Osteoblast (primary cell): ENCODE measurements around the gene RAB25. TPM values are rescaled to one million over a fixed set of nuclear protein-coding genes. Genes with fewer than 3 reads are reported as not detected.

Experiments
- DNase-seq: peaks from one replicate; pipeline ENCODE4 v3.0.0; 2011; ENCODE audit warnings: low spot score, mixed read lengths; ENCODE audit not compliant: insufficient read length; ENCODE audit errors: missing footprints
- H2AFZ ChIP-seq: 2 replicates; pipeline ENCODE4 v1.6.0; 2011; ENCODE audit warnings: mild to moderate bottlenecking, low read length
- H3K27ac ChIP-seq: 2 replicates; pipeline ENCODE4 v1.5.1; 2011; ENCODE audit warnings: mild to moderate bottlenecking, low read depth, low read length, moderate library complexity
- H3K27me3 ChIP-seq: 2 replicates; pipeline ENCODE4 v1.6.0; 2012; ENCODE audit warnings: mild to moderate bottlenecking, control low read depth, inconsistent platforms, low read length, moderate library complexity; ENCODE audit not compliant: insufficient read depth
- H3K36me3 ChIP-seq: 2 replicates; pipeline ENCODE4 v1.5.1; 2011; ENCODE audit warnings: mild to moderate bottlenecking, low read length, control low read depth, moderate library complexity; ENCODE audit not compliant: insufficient read depth
- H3K4me1 ChIP-seq: 2 replicates; pipeline ENCODE4 v1.5.1; 2011; ENCODE audit warnings: mild to moderate bottlenecking, low read length, control low read depth, moderate library complexity; ENCODE audit not compliant: insufficient read depth
- H3K4me2 ChIP-seq: 2 replicates; pipeline ENCODE4 v1.6.0; 2011; ENCODE audit warnings: mild to moderate bottlenecking, low read length; ENCODE audit not compliant: insufficient read depth
- H3K4me3 ChIP-seq: fragments of 200-600 bp; sonication (generic); 3 replicates; pipeline ENCODE4 v1.5.1; 2012; ENCODE audit warnings: mild to moderate bottlenecking, low read length, inconsistent platforms; ENCODE audit not compliant: insufficient read depth
- H3K79me2 ChIP-seq: 2 replicates; pipeline ENCODE4 v1.6.0; 2012; ENCODE audit warnings: mild to moderate bottlenecking, low read length, control low read depth, inconsistent platforms; ENCODE audit not compliant: insufficient read depth
- H3K9me3 ChIP-seq: 2 replicates; pipeline ENCODE4 v1.5.1; 2011; ENCODE audit warnings: low read depth, low read length, control low read depth
- H4K20me1 ChIP-seq: 2 replicates; pipeline ENCODE4 v1.6.0; 2012; ENCODE audit warnings: mild to moderate bottlenecking, low read length, control low read depth; ENCODE audit not compliant: insufficient read depth
- total RNA-seq: library from RNA; depleted of rRNA; stranded (reverse); fragments of >200 nt; gene quantifications from 2 replicates; pipeline ENCODE4 v1.2.3, GENCODE V29; 2012
- TF ChIP-seq, protein P1 (sequence below): IDR thresholded peaks from 2 replicates; pipeline ENCODE4 v1.5.1; 2011; ENCODE audit warnings: mild to moderate bottlenecking, low read depth, low read length, moderate library complexity; ENCODE audit errors: extremely low read depth

RAB25 gene
- total RNA-seq, 1 donor = not detected

DNA sequence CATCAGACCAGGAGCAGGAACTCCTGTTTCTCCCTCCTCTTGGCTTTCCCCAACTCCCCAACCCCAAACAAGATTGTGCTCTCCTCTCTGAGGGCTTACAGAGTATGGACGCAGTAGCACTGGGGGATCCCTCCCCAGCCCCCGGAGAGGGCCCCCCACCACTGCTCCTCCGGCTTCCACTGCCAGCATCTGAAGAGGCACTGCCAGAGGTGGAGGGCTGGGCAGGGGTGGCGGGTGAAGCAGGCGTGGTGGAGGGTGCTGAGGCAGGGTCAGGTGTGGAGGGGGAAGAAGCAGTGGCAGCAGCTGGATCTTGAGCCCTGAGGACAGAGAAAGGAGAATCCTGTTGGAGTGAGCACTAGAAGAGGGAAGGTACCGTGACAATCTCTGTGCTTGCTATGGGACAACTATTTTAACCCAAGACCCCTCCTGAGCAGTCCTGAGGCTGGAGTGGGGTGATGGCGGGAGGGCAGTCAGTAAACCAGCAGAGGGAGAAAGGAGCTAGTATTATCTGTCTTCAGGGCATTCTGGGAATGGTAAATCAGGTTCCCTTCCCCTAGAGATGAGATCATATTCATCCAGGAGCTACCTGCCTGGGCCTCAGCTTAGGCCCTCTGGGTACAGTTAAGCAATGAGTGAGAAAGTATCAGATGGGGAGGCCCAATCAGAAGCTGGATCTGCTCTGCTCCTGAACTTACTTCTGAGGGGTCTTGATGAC, 9.8 kb upstream of the RAB25 start:
- no peak overlapping the region for H2AFZ ChIP-seq
- no peak overlapping the region for H3K4me2 ChIP-seq
- TF ChIP-seq, protein P1, sequence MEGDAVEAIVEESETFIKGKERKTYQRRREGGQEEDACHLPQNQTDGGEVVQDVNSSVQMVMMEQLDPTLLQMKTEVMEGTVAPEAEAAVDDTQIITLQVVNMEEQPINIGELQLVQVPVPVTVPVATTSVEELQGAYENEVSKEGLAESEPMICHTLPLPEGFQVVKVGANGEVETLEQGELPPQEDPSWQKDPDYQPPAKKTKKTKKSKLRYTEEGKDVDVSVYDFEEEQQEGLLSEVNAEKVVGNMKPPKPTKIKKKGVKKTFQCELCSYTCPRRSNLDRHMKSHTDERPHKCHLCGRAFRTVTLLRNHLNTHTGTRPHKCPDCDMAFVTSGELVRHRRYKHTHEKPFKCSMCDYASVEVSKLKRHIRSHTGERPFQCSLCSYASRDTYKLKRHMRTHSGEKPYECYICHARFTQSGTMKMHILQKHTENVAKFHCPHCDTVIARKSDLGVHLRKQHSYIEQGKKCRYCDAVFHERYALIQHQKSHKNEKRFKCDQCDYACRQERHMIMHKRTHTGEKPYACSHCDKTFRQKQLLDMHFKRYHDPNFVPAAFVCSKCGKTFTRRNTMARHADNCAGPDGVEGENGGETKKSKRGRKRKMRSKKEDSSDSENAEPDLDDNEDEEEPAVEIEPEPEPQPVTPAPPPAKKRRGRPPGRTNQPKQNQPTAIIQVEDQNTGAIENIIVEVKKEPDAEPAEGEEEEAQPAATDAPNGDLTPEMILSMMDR = no peak
- H3K27me3 ChIP-seq = no peaks in the 10 kb centered on the region
- no peak overlapping the region for H3K27ac ChIP-seq
- peaks cover 19% of the 10 kb centered on the region for H3K4me1 ChIP-seq
- H3K4me3 ChIP-seq = no peak overlapping the region
- peak; percentile 9 for DNase-seq
- peaks cover 30% of the 10 kb centered on the region for H3K36me3 ChIP-seq
- no peaks in the 10 kb centered on the region for H3K9me3 ChIP-seq
- peaks cover 33% of the 10 kb centered on the region for H3K79me2 ChIP-seq
- H4K20me1 ChIP-seq = peaks cover 10% of the 10 kb centered on the region

DNA sequence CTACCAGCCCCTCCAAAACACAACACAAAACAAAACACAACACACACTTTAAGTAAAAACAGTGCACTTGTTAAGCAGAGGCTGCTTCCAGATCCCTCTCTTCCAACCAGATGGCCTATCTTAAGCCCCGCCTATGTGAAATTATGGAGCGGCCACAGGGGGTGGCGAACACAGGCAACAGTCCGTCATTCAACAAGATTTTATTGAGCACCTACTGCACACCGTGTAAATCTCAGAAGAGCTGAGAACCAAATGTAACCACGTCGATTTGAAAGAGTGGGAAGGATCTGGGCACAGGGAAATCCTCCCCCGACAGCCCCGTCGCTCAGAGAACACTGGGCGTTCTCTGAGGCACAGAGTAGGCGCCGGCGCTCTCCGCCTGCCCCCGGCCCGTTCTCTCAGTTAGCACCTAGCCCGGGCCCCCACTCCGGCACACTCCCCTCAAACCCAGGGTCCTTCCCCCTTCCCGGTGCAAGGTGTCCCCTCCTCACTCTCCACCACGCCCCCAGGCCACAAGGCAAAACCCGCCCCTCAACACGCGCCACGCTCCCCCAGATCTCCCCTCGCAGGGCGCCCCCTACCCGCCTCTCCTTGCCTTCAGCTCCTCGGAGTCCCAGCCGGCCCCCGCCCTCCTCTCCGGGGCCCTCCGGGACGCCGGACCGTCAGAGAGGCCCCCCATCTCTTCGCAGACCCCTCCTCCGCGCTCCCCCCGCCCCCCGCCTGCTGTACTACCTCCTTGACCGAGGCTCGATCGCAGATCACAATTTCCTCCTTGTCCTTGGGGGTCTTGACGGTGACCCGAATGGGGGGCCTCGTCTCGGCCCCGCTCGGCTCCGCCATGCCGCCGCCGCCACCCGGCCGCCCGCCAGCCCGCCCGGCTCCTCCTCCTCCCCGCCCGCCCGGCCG, 7.8 kb upstream of the RAB25 start:
- Histone ChIP-seq H3K27ac (peak overlapping the region; percentile 24), H3K4me1 (peaks cover 19% of the 10 kb centered on the region), H3K9me3 (no peaks in the 10 kb centered on the region), H2AFZ (peak overlapping the region; percentile 75), H3K4me2 (peak overlapping the region; percentile 78), H3K36me3 (peaks cover 27% of the 10 kb centered on the region), H4K20me1 (peaks cover 10% of the 10 kb centered on the region), H3K79me2 (peaks cover 33% of the 10 kb centered on the region), H3K27me3 (no peaks in the 10 kb centered on the region), H3K4me3 (peak overlapping the region; percentile 78)
- DNase-seq = peak; percentile 96
- TF ChIP-seq, protein P1 = no peak

DNA sequence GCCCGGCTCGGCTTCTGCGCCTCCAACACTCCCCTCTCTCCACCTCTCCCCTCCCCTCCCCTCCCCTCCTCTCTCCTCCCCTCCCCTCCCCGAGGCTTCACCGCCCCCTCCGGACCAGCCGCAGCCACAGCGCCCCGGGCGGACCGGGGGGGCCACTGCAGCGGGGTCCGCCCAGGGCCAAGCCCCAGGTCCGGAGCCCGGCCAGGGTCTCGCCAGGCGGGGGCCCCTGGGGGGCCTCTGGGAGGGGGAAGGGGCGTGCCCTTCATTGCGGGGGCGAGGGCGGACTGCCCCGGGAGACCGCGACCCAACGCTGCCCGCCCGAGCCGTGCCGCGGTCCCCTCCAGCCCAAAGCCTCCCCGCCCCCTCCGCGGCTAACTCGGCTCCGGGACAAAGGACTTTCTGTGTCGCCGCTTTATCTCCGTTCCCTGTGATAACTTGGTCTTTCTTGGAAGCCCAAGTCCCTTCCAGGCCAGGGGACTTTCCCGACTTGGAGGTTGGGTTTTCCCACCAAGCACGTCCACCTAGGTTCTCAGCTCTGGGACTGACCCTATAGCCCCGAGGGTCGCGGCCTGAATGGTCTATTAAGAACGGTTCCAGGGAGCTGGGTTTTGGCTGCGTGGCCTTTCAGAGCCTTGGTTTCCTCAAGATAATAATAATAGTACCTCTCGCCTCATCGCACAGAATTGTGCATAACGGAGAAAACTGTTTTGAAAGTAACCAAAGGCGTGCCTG, 7.0 kb upstream of the RAB25 start, which contains the start of gene UBQLN4:
Gene UBQLN4, minus strand, starts transcription at position 31 of the 732 bp plus-strand sequence. CDS start 97 bp downstream, outside the sequence.
- Histone ChIP-seq H3K9me3 (no peaks in the 10 kb centered on the region), H3K4me2 (peak within 1 kb of the TSS; percentile 97), H3K36me3 (peaks cover 25% of the 10 kb centered on the region), H4K20me1 (peaks cover 10% of the 10 kb centered on the region), H2AFZ (peak within 1 kb of the TSS; percentile 98), H3K4me1 (peaks cover 19% of the 10 kb centered on the region), H3K27ac (peak within 1 kb of the TSS; percentile 75), H3K27me3 (no peaks in the 10 kb centered on the region), H3K79me2 (peaks cover 33% of the 10 kb centered on the region), H3K4me3 (peak within 1 kb of the TSS; percentile 99)
- TF ChIP-seq, protein P1 = peak; percentile 25
- peak; percentile 98 for DNase-seq
